ENCODE data around the gene GUCD1.

Gene GUCD1

GRCh38 chr22:24526191-24526590 is 28.7 kb downstream of the GUCD1 start:
- H2AFZ ChIP-seq (ENCODE audit: low read depth, low read length, severe bottlenecking): no peak overlapping the region
- no peaks in the 10 kb centered on the region for H3K9me3 ChIP-seq (ENCODE audit: insufficient read depth, low read length)
- no peaks in the 10 kb centered on the region for H3K9me2 ChIP-seq (replicated peaks; ENCODE audit: insufficient read depth, low read length)
- no peaks in the 10 kb centered on the region for H3K36me3 ChIP-seq (ENCODE audit: low read length)
- no peaks in the 10 kb centered on the region for H3K79me2 ChIP-seq (ENCODE audit: insufficient read depth, low read length)
- no peaks in the 10 kb centered on the region for H3K27me3 ChIP-seq (ENCODE audit: low read length)
- H3F3A ChIP-seq (ENCODE audit: insufficient read depth): no peaks in the 10 kb centered on the region
- H4K20me1 ChIP-seq (ENCODE audit: low read depth, low read length): no peaks in the 10 kb centered on the region
- H3K4me3 ChIP-seq (ENCODE audit: insufficient read depth, low read length, poor library complexity, severe bottlenecking): no peak overlapping the region
- no peak overlapping the region for H3K9ac ChIP-seq (ENCODE audit: low read length)
- H3K4me2 ChIP-seq (ENCODE audit: low read depth, low read length, poor library complexity, severe bottlenecking): no peak overlapping the region
- no peak overlapping the region for H3K27ac ChIP-seq (ENCODE audit: low read depth, low read length)
- TF ChIP-seq EZH2phosphoT487 (conservative IDR thresholded peaks at IDR 0.05; ENCODE audit: low read length) (no peak), CTCF (IDR thresholded peaks at IDR 0.05; ENCODE audit: insufficient read depth, low read length, poor library complexity, severe bottlenecking) (no peak)

- no peak overlapping the region for H2AFZ ChIP-seq (ENCODE audit: low read depth, low read length, severe bottlenecking)
- no peaks in the 10 kb centered on the region for H3K9me2 ChIP-seq (replicated peaks; ENCODE audit: insufficient read depth, low read length)
- H4K20me1 ChIP-seq (ENCODE audit: low read depth, low read length): no peaks in the 10 kb centered on the region
- H3F3A ChIP-seq (ENCODE audit: insufficient read depth): no peaks in the 10 kb centered on the region
- H3K9me3 ChIP-seq (ENCODE audit: insufficient read depth, low read length): no peaks in the 10 kb centered on the region
- no peak overlapping the region for H3K4me2 ChIP-seq (ENCODE audit: low read depth, low read length, poor library complexity, severe bottlenecking)
- H3K4me3 ChIP-seq (ENCODE audit: insufficient read depth, low read length, poor library complexity, severe bottlenecking): no peak overlapping the region
- H3K9ac ChIP-seq (ENCODE audit: low read length): no peak overlapping the region
- no peaks in the 10 kb centered on the region for H3K36me3 ChIP-seq (ENCODE audit: low read length)
- TF ChIP-seq CTCF (IDR thresholded peaks at IDR 0.05; ENCODE audit: insufficient read depth, low read length, poor library complexity, severe bottlenecking) (peak; percentile 86), EZH2phosphoT487 (conservative IDR thresholded peaks at IDR 0.05; ENCODE audit: low read length) (no peak)
- no peaks in the 10 kb centered on the region for H3K27me3 ChIP-seq (ENCODE audit: low read length)
- no peaks in the 10 kb centered on the region for H3K79me2 ChIP-seq (ENCODE audit: insufficient read depth, low read length)
- no peak overlapping the region for H3K27ac ChIP-seq (ENCODE audit: low read depth, low read length)
Measured at GRCh38 chr22:24525416-24526037, 29.4 kb downstream of the GUCD1 start.

- Histone ChIP-seq H2AFZ (ENCODE audit: low read depth, low read length, severe bottlenecking) (no peak overlapping the region), H3K4me2 (ENCODE audit: low read depth, low read length, poor library complexity, severe bottlenecking) (no peak overlapping the region), H3K9ac (ENCODE audit: low read length) (no peak overlapping the region), H3F3A (ENCODE audit: insufficient read depth) (no peaks in the 10 kb centered on the region), H3K4me3 (ENCODE audit: insufficient read depth, low read length, poor library complexity, severe bottlenecking) (no peak overlapping the region), H3K9me2 (replicated peaks; ENCODE audit: insufficient read depth, low read length) (no peaks in the 10 kb centered on the region), H3K27ac (ENCODE audit: low read depth, low read length) (no peak overlapping the region), H3K27me3 (ENCODE audit: low read length) (no peaks in the 10 kb centered on the region), H3K36me3 (ENCODE audit: low read length) (no peaks in the 10 kb centered on the region), H3K9me3 (ENCODE audit: insufficient read depth, low read length) (no peaks in the 10 kb centered on the region), H3K79me2 (ENCODE audit: insufficient read depth, low read length) (no peaks in the 10 kb centered on the region), H4K20me1 (ENCODE audit: low read depth, low read length) (no peaks in the 10 kb centered on the region)
- TF ChIP-seq EZH2phosphoT487 (conservative IDR thresholded peaks at IDR 0.05; ENCODE audit: low read length) (no peak), CTCF (IDR thresholded peaks at IDR 0.05; ENCODE audit: insufficient read depth, low read length, poor library complexity, severe bottlenecking) (no peak)
Measured at GRCh38 chr22:24523873-24524272, 31.1 kb downstream of the GUCD1 start.

All from SU-DHL-6 (cell line).